DOHH2 (cell line): ENCODE data around the gene NFIX.

Experiments
- H3F3A ChIP-seq: fragments of 200-600 bp; sonication (generic), shearing (Covaris generic); 2 replicates; pipeline ENCODE4 v1.6.0; 2016; ENCODE audit warnings: antibody characterized with exemption, mild to moderate bottlenecking; ENCODE audit not compliant: control insufficient read depth, insufficient read depth
- H3K27ac ChIP-seq: fragments of 200-600 bp; sonication (generic); 2 replicates; pipeline ENCODE4 v1.5.1; 2014; ENCODE audit warnings: low read depth, mild to moderate bottlenecking, low read length, moderate library complexity
- H3K27me3 ChIP-seq: fragments of 200-600 bp; sonication (generic); 2 replicates; pipeline ENCODE4 v1.6.1; 2014; ENCODE audit warnings: mild to moderate bottlenecking, low read length, mixed read lengths; ENCODE audit not compliant: control insufficient read depth
- H3K36me3 ChIP-seq: fragments of 200-600 bp; sonication (generic); 2 replicates; pipeline ENCODE4 v1.6.1; 2014; ENCODE audit warnings: mild to moderate bottlenecking, low read length, moderate library complexity, mixed read lengths; ENCODE audit not compliant: control insufficient read depth
- H3K4me1 ChIP-seq: fragments of 200-600 bp; sonication (generic); 2 replicates; pipeline ENCODE4 v1.6.1; 2014; ENCODE audit warnings: mild to moderate bottlenecking, low read length, mixed read lengths; ENCODE audit not compliant: control insufficient read depth
- H3K4me2 ChIP-seq: fragments of 200-600 bp; sonication (generic); 2 replicates; pipeline ENCODE4 v1.6.0; 2014; ENCODE audit warnings: mild to moderate bottlenecking, low read length, moderate library complexity
- H3K4me3 ChIP-seq: fragments of 200-600 bp; sonication (generic); 2 replicates; pipeline ENCODE4 v1.5.1; 2014; ENCODE audit warnings: mild to moderate bottlenecking, low read length, mixed read lengths
- H3K79me2 ChIP-seq: fragments of 200-600 bp; sonication (generic); 2 replicates; pipeline ENCODE4 v1.6.1; 2014; ENCODE audit warnings: mild to moderate bottlenecking, low read length, mixed read lengths; ENCODE audit not compliant: control insufficient read depth
- H3K9me2 ChIP-seq: fragments of 200-600 bp; sonication (generic); replicated peaks from 2 replicates; pipeline ENCODE4 v1.6.1; 2014; ENCODE audit warnings: mild to moderate bottlenecking, low read length, mixed read lengths; ENCODE audit not compliant: control insufficient read depth
- H3K9me3 ChIP-seq: fragments of 200-600 bp; sonication (generic); 2 replicates; pipeline ENCODE4 v1.6.1; 2014; ENCODE audit warnings: antibody characterized with exemption, low read length, mixed read lengths; ENCODE audit not compliant: control insufficient read depth, insufficient read depth
- H4K20me1 ChIP-seq: fragments of 200-600 bp; sonication (generic); 2 replicates; pipeline ENCODE4 v1.6.0; 2014; ENCODE audit warnings: low read depth, mild to moderate bottlenecking, antibody characterized with exemption, low read length, moderate library complexity; ENCODE audit not compliant: control insufficient read depth, insufficient read depth
- CTCF ChIP-seq: fragments of 200-600 bp; sonication (generic); IDR thresholded peaks from one replicate; pipeline ENCODE4 v1.5.1; 2014; ENCODE audit warnings: antibody characterized with exemption, mild to moderate bottlenecking, low read depth, low read length; ENCODE audit not compliant: poor library complexity, severe bottlenecking
- EZH2phosphoT487 ChIP-seq: fragments of 200-600 bp; sonication (generic); IDR thresholded peaks from 2 replicates; pipeline ENCODE4 v1.6.1; 2017; ENCODE audit warnings: borderline replicate concordance, mild to moderate bottlenecking, antibody characterized with exemption, low read length, moderate library complexity, mixed read lengths

Gene NFIX

GRCh38 chr19:13072188-13072908 is 77.1 kb downstream of the NFIX start:
- TF ChIP-seq CTCF (no peak), EZH2phosphoT487 (no peak)
- Histone ChIP-seq H3K27ac (no peak overlapping the region), H3K4me3 (no peak overlapping the region), H3K9me3 (no peaks in the 10 kb centered on the region), H3K36me3 (no peaks in the 10 kb centered on the region), H3K9me2 (no peaks in the 10 kb centered on the region), H4K20me1 (no peaks in the 10 kb centered on the region), H3K27me3 (peaks cover 31% of the 10 kb centered on the region), H3F3A (no peaks in the 10 kb centered on the region), H3K79me2 (no peaks in the 10 kb centered on the region), H3K4me2 (no peak overlapping the region), H3K4me1 (no peaks in the 10 kb centered on the region)

GRCh38 chr19:13073263-13073662 is 78.0 kb downstream of the NFIX start:
- Histone ChIP-seq H3K9me3 (no peaks in the 10 kb centered on the region), H3F3A (no peaks in the 10 kb centered on the region), H3K4me2 (no peak overlapping the region), H4K20me1 (no peaks in the 10 kb centered on the region), H3K79me2 (no peaks in the 10 kb centered on the region), H3K4me1 (no peaks in the 10 kb centered on the region), H3K9me2 (no peaks in the 10 kb centered on the region), H3K36me3 (no peaks in the 10 kb centered on the region), H3K27me3 (peaks cover 33% of the 10 kb centered on the region), H3K27ac (no peak overlapping the region), H3K4me3 (no peak overlapping the region)
- TF ChIP-seq CTCF (no peak), EZH2phosphoT487 (no peak)

- Histone ChIP-seq H3F3A (no peaks in the 10 kb centered on the region), H3K4me3 (no peak overlapping the region), H3K79me2 (no peaks in the 10 kb centered on the region), H3K4me1 (no peaks in the 10 kb centered on the region), H3K36me3 (no peaks in the 10 kb centered on the region), H3K27ac (no peak overlapping the region), H3K27me3 (peaks cover 30% of the 10 kb centered on the region), H4K20me1 (no peaks in the 10 kb centered on the region), H3K4me2 (no peak overlapping the region), H3K9me3 (no peaks in the 10 kb centered on the region), H3K9me2 (no peaks in the 10 kb centered on the region)
- TF ChIP-seq CTCF (no peak), EZH2phosphoT487 (no peak)
Measured at GRCh38 chr19:13074378-13074777, 79.1 kb downstream of the NFIX start.
